ENCODE results near the gene FANCB.

DNA sequence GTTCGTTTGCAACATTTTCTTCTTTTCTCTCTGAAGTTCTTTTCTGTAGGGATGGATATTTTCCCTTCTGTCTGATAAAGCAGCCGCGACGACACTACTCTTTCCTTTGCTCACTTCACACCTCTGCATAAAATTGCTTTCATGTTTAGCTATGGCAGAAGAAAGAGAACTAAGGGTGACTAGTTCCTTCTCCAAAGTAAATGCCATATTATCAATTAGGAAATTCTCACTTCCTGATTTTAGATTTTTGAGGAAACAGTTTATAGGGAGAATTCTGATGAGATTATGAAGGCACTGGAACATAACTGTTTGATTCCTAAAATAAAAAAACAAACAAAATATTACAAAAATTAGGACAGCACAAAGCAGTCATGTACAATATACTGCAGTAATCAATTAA is 29.2 kb downstream of the FANCB start:
- TF ChIP-seq CTCF (conservative IDR thresholded peaks at IDR 0.05) (no peak), ZFX (IDR thresholded peaks at IDR 0.05) (no peak)

Data from C4-2B (cell line).